Measurements from ENCODE around the gene LRFN5.

The LRFN5 gene

GRCh38 chr14:41605550-41606281, 960 bp upstream of the LRFN5 start:
- H3K36me3 ChIP-seq (ENCODE audit: control insufficient read depth, insufficient read depth, low read length), result no peaks in the 10 kb centered on the region
- H3K27me3 ChIP-seq (ENCODE audit: control insufficient read depth, insufficient read depth, low read length), result peaks cover 16% of the 10 kb centered on the region
- DNase-seq (ENCODE audit: low read depth, low spot score), result no peak
- 0 out of 2 replicates have a peak, but pooled peaks cover 1% of the 10 kb centered on the region for H3K4me1 ChIP-seq (ENCODE audit: control insufficient read depth, insufficient read depth, low read length)
- H3K4me3 ChIP-seq (ENCODE audit: low read length), result peak overlapping the region; percentile 56; the same call in 1 of the 2 replicates
- H3K27ac ChIP-seq (ENCODE audit: low read length), result no peak overlapping the region
- H3K9me3 ChIP-seq (ENCODE audit: control insufficient read depth, insufficient read depth, low read length), result no peaks in the 10 kb centered on the region
- WGBS (ENCODE audit: insufficient coverage, insufficient read length), result no CpG with 5 or more reads among the region's 23 CpGs

DNA sequence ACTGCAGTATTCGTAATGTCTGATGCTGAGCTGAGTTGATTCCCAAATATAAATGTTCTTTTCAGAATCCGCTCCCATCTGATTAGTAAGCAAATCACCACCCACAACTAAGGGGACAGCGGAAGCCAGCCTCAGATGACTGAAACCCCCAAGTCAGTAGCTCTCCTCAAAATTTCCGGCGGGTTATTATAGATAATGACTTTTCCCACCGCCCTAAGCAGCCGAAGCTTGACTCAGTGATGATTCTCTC, 469 bp upstream of the LRFN5 start:
- Histone ChIP-seq H3K27ac (ENCODE audit: low read length) (no peak overlapping the region), H3K9me3 (ENCODE audit: control insufficient read depth, insufficient read depth, low read length) (no peaks in the 10 kb centered on the region), H3K4me3 (ENCODE audit: low read length) (peak overlapping the region; percentile 56; the same call in 1 of the 2 replicates), H3K4me1 (ENCODE audit: control insufficient read depth, insufficient read depth, low read length) (0 out of 2 replicates have a peak, but pooled peaks cover 1% of the 10 kb centered on the region), H3K27me3 (ENCODE audit: control insufficient read depth, insufficient read depth, low read length) (peaks cover 16% of the 10 kb centered on the region), H3K36me3 (ENCODE audit: control insufficient read depth, insufficient read depth, low read length) (no peaks in the 10 kb centered on the region)
- no peak for DNase-seq (ENCODE audit: low read depth, low spot score)
- WGBS (ENCODE audit: insufficient coverage, insufficient read length), result no CpG with 5 or more reads among the region's 7 CpGs

DNA sequence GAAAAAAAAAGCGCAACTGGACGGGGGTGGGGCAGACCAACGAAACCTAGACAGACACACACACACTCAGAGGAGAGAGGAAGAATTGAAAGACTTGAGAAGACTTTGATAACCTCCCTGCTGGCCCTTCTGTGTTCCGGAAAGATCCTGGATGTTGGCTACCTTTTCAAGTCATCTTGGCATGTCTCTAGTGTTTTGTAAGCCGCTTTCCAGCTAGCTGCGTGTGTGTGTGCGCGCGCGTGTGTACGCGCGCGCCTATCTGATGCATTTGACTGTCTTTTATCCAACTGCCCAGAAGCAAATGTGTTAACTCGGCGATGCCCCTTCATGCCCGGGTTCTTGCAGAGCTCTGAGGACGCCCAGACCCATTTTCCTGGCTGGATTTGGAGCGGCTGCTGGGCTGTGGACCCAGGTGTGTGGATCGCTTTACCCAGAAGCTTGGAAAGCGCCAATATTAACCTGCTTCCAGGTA, 664 bp downstream of the LRFN5 start:
- H3K9me3 ChIP-seq (ENCODE audit: control insufficient read depth, insufficient read depth, low read length), result no peaks in the 10 kb centered on the region
- 0 out of 2 replicates have a peak, but pooled peaks cover 1% of the 10 kb centered on the region for H3K4me1 ChIP-seq (ENCODE audit: control insufficient read depth, insufficient read depth, low read length)
- DNase-seq (ENCODE audit: low read depth, low spot score), result no peak
- H3K27me3 ChIP-seq (ENCODE audit: control insufficient read depth, insufficient read depth, low read length), result peaks cover 16% of the 10 kb centered on the region
- H3K4me3 ChIP-seq (ENCODE audit: low read length), result peak overlapping the region; percentile 56; the same call in 1 of the 2 replicates
- H3K36me3 ChIP-seq (ENCODE audit: control insufficient read depth, insufficient read depth, low read length), result no peaks in the 10 kb centered on the region
- H3K27ac ChIP-seq (ENCODE audit: low read length), result no peak overlapping the region
- no CpG with 5 or more reads among the region's 21 CpGs for WGBS (ENCODE audit: insufficient coverage, insufficient read length)

- DNase-seq (ENCODE audit: low read depth, low spot score), result no peak
- 0 out of 2 replicates have a peak, but pooled peaks cover 1% of the 10 kb centered on the region for H3K4me1 ChIP-seq (ENCODE audit: control insufficient read depth, insufficient read depth, low read length)
- no CpG with 5 or more reads among the region's 55 CpGs for WGBS (ENCODE audit: insufficient coverage, insufficient read length)
- no peaks in the 10 kb centered on the region for H3K9me3 ChIP-seq (ENCODE audit: control insufficient read depth, insufficient read depth, low read length)
- no peak overlapping the region for H3K27ac ChIP-seq (ENCODE audit: low read length)
- no peaks in the 10 kb centered on the region for H3K36me3 ChIP-seq (ENCODE audit: control insufficient read depth, insufficient read depth, low read length)
- H3K27me3 ChIP-seq (ENCODE audit: control insufficient read depth, insufficient read depth, low read length), result peaks cover 16% of the 10 kb centered on the region
- peak overlapping the region; percentile 56 for H3K4me3 ChIP-seq (ENCODE audit: low read length)
Observed at GRCh38 chr14:41607966-41608663, 1.4 kb downstream of the LRFN5 start.

DNA sequence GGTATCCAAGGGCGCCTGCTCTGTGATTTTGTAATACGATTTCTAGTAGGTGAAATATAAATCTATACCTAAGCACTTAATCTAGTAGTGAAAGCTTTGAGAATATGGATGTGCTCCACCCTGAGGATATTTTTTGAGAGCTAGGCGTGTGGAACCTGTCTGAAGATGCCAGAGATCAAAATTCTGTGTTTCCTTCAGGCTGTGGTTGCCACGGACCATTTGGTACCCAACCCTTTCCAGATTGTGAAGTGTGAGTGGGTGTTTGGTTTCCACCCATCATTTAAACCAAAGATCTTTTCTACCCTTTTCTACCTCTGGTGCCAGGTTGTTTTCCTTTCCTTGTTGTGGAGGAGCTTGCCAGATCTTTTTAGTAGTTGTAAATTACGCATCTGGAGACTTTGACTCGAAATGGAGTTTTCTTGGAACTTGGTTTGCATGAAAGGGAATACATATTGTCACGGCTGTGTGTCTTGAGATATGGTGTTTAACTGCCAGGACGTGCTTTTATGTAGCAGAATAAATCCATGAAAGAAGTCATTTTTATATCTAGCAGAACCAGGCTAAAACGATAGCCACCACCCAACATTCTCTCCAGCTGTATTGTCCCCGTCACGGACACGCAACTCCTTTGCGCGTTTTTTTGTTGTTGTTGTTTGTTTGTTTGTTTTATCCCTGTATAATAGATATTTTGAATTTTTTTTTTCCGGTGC, 2.2 kb downstream of the LRFN5 start:
- Histone ChIP-seq H3K4me1 (ENCODE audit: control insufficient read depth, insufficient read depth, low read length) (0 out of 2 replicates have a peak, but pooled peaks cover 1% of the 10 kb centered on the region), H3K9me3 (ENCODE audit: control insufficient read depth, insufficient read depth, low read length) (no peaks in the 10 kb centered on the region), H3K4me3 (ENCODE audit: low read length) (peak overlapping the region; percentile 34; the same call in 1 of the 2 replicates), H3K27me3 (ENCODE audit: control insufficient read depth, insufficient read depth, low read length) (peaks cover 16% of the 10 kb centered on the region), H3K36me3 (ENCODE audit: control insufficient read depth, insufficient read depth, low read length) (no peaks in the 10 kb centered on the region), H3K27ac (ENCODE audit: low read length) (no peak overlapping the region)
- no CpG with 5 or more reads among the region's 15 CpGs for WGBS (ENCODE audit: insufficient coverage, insufficient read length)
- DNase-seq (ENCODE audit: low read depth, low spot score), result no peak

- Histone ChIP-seq H3K27ac (ENCODE audit: low read length) (no peak overlapping the region), H3K36me3 (ENCODE audit: control insufficient read depth, insufficient read depth, low read length) (no peaks in the 10 kb centered on the region), H3K4me1 (ENCODE audit: control insufficient read depth, insufficient read depth, low read length) (0 out of 2 replicates have a peak, but pooled peaks cover 1% of the 10 kb centered on the region), H3K27me3 (ENCODE audit: control insufficient read depth, insufficient read depth, low read length) (peaks cover 16% of the 10 kb centered on the region), H3K9me3 (ENCODE audit: control insufficient read depth, insufficient read depth, low read length) (no peaks in the 10 kb centered on the region), H3K4me3 (ENCODE audit: low read length) (peak overlapping the region; percentile 34; the same call in 1 of the 2 replicates)
- DNase-seq (ENCODE audit: low read depth, low spot score), result no peak
- no CpG with 5 or more reads among the region's 24 CpGs for WGBS (ENCODE audit: insufficient coverage, insufficient read length)
Observed at GRCh38 chr14:41609704-41610183, 3.1 kb downstream of the LRFN5 start.

GRCh38 chr14:41615011-41615595, 8.4 kb downstream of the LRFN5 start:
- Histone ChIP-seq H3K4me3 (ENCODE audit: low read length) (no peak overlapping the region), H3K27me3 (ENCODE audit: control insufficient read depth, insufficient read depth, low read length) (no peaks in the 10 kb centered on the region), H3K4me1 (ENCODE audit: control insufficient read depth, insufficient read depth, low read length) (no peaks in the 10 kb centered on the region), H3K27ac (ENCODE audit: low read length) (no peak overlapping the region), H3K36me3 (ENCODE audit: control insufficient read depth, insufficient read depth, low read length) (no peaks in the 10 kb centered on the region), H3K9me3 (ENCODE audit: control insufficient read depth, insufficient read depth, low read length) (no peaks in the 10 kb centered on the region)
- WGBS (ENCODE audit: insufficient coverage, insufficient read length), result no CpG with 5 or more reads among the region's 2 CpGs
- DNase-seq (ENCODE audit: low read depth, low spot score), result no peak

GRCh38 chr14:41623736-41624135, 17.1 kb downstream of the LRFN5 start:
- Histone ChIP-seq H3K36me3 (ENCODE audit: control insufficient read depth, insufficient read depth, low read length) (no peaks in the 10 kb centered on the region), H3K9me3 (ENCODE audit: control insufficient read depth, insufficient read depth, low read length) (no peaks in the 10 kb centered on the region), H3K27me3 (ENCODE audit: control insufficient read depth, insufficient read depth, low read length) (no peaks in the 10 kb centered on the region), H3K4me1 (ENCODE audit: control insufficient read depth, insufficient read depth, low read length) (peaks cover 1% of the 10 kb centered on the region; the same call in 1 of the 2 replicates), H3K4me3 (ENCODE audit: low read length) (no peak overlapping the region), H3K27ac (ENCODE audit: low read length) (no peak overlapping the region)
- WGBS (ENCODE audit: insufficient coverage, insufficient read length), result no CpG with 5 or more reads among the region's 1 CpG
- no peak for DNase-seq (ENCODE audit: low read depth, low spot score)

DNA sequence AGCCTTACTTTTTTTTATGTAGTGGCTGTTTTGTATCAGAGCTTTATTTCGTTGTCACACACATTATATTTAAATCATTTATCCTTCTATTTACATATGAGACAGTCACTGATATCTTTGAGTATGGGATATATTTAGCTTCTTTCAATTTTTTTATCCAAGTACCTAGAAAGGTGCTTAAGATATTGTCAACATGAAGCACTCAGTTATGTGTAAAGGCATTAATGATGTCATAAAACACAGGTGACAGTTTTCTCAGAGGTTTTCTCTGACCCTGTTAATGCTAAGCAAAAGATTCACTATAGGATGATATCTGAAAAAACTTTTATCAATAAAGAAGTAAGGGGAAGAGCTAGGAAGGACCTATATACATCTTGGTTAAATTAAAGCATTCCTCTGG, 23.2 kb downstream of the LRFN5 start:
- H3K4me1 ChIP-seq (ENCODE audit: control insufficient read depth, insufficient read depth, low read length), result no peaks in the 10 kb centered on the region
- no peaks in the 10 kb centered on the region for H3K36me3 ChIP-seq (ENCODE audit: control insufficient read depth, insufficient read depth, low read length)
- DNase-seq (ENCODE audit: low read depth, low spot score), result no peak
- no peaks in the 10 kb centered on the region for H3K27me3 ChIP-seq (ENCODE audit: control insufficient read depth, insufficient read depth, low read length)
- no peak overlapping the region for H3K4me3 ChIP-seq (ENCODE audit: low read length)
- WGBS (ENCODE audit: insufficient coverage, insufficient read length), result no CpG with 5 or more reads among the region's 1 CpG
- no peak overlapping the region for H3K27ac ChIP-seq (ENCODE audit: low read length)
- H3K9me3 ChIP-seq (ENCODE audit: control insufficient read depth, insufficient read depth, low read length), result no peaks in the 10 kb centered on the region

DNA sequence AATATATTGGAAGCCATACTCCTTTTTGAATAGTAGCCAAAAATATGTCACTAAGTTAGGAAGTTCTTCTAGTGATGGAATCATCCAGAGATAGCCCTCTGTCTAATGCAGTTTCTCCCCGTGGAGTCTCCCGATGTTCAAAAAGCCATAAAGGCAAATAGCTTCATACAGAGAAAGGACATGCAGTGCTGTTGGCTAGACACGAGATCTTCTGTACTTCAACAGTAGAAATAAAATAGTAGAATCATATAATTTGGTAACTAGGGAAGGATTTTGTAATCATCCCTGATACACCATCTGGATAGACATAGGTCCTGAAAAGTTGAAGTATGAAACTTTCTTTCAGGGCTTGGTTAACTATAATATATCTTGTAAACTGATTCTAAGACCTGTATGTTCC, 27.6 kb downstream of the LRFN5 start:
- Histone ChIP-seq H3K4me1 (ENCODE audit: control insufficient read depth, insufficient read depth, low read length) (no peaks in the 10 kb centered on the region), H3K27ac (ENCODE audit: low read length) (no peak overlapping the region), H3K9me3 (ENCODE audit: control insufficient read depth, insufficient read depth, low read length) (no peaks in the 10 kb centered on the region), H3K4me3 (ENCODE audit: low read length) (no peak overlapping the region), H3K27me3 (ENCODE audit: control insufficient read depth, insufficient read depth, low read length) (no peaks in the 10 kb centered on the region), H3K36me3 (ENCODE audit: control insufficient read depth, insufficient read depth, low read length) (no peaks in the 10 kb centered on the region)
- no CpG with 5 or more reads among the region's 3 CpGs for WGBS (ENCODE audit: insufficient coverage, insufficient read length)
- no peak for DNase-seq (ENCODE audit: low read depth, low spot score)
